ENCODE measurements around the gene TIPIN.
"Not testable (repeated sequence)": the region's sequence is repeated elsewhere in the genome, so short reads cannot be mapped to it uniquely, and the experiment has no call there.

Gene TIPIN

GRCh38 chr15:66386204-66387123 lies 30.0 kb upstream of the TIPIN start, which contains the start of gene MAP2K1:
Gene MAP2K1, plus strand, starts transcription at chr15:66386912. Its CDS starts 436 bp downstream, at chr15:66387348.
- DNase-seq (ENCODE audit: extremely low read depth in 1 of 2, low read depth in 1 of 2) = peak; percentile 97

- DNase-seq (ENCODE audit: extremely low read depth in 1 of 2, low read depth in 1 of 2) = not testable (repeated sequence)
Observed at GRCh38 chr15:66381376-66381775, 24.9 kb upstream of the TIPIN start.

GRCh38 chr15:66378814-66379430 lies 22.4 kb upstream of the TIPIN start:
- no peak for DNase-seq (ENCODE audit: extremely low read depth in 1 of 2, low read depth in 1 of 2)

GRCh38 chr15:66374179-66374578 lies 17.7 kb upstream of the TIPIN start:
- DNase-seq (ENCODE audit: extremely low read depth in 1 of 2, low read depth in 1 of 2) = no peak

GRCh38 chr15:66369773-66370651 lies 13.5 kb upstream of the TIPIN start:
- no peak for DNase-seq (ENCODE audit: extremely low read depth in 1 of 2, low read depth in 1 of 2)

- DNase-seq (ENCODE audit: extremely low read depth in 1 of 2, low read depth in 1 of 2) = no peak
Observed at GRCh38 chr15:66364944-66365528, 8.6 kb upstream of the TIPIN start.

GRCh38 chr15:66362776-66363175 lies 6.3 kb upstream of the TIPIN start:
- DNase-seq (ENCODE audit: extremely low read depth in 1 of 2, low read depth in 1 of 2) = no peak

- DNase-seq (ENCODE audit: extremely low read depth in 1 of 2, low read depth in 1 of 2) = not testable (repeated sequence)
Observed at GRCh38 chr15:66361745-66362460, 5.4 kb upstream of the TIPIN start.

- DNase-seq (ENCODE audit: extremely low read depth in 1 of 2, low read depth in 1 of 2) = no peak
Observed at GRCh38 chr15:66359740-66360139, 3.3 kb upstream of the TIPIN start.

GRCh38 chr15:66356077-66356358 lies 467 bp downstream of the TIPIN start:
- DNase-seq (ENCODE audit: extremely low read depth in 1 of 2, low read depth in 1 of 2) = no peak

GRCh38 chr15:66348530-66348929 lies 8.0 kb downstream of the TIPIN start:
- not testable (repeated sequence) for DNase-seq (ENCODE audit: extremely low read depth in 1 of 2, low read depth in 1 of 2)

- DNase-seq (ENCODE audit: extremely low read depth in 1 of 2, low read depth in 1 of 2) = no peak
Observed at GRCh38 chr15:66328771-66329170, 27.7 kb downstream of the TIPIN start.

- no peak for DNase-seq (ENCODE audit: extremely low read depth in 1 of 2, low read depth in 1 of 2)
Observed at GRCh38 chr15:66327736-66328135, 28.7 kb downstream of the TIPIN start.

GRCh38 chr15:66326051-66326450 lies 30.4 kb downstream of the TIPIN start:
- no peak for DNase-seq (ENCODE audit: extremely low read depth in 1 of 2, low read depth in 1 of 2)

- no peak for DNase-seq (ENCODE audit: extremely low read depth in 1 of 2, low read depth in 1 of 2)
Observed at GRCh38 chr15:66323312-66323928, 33.1 kb downstream of the TIPIN start.

- DNase-seq (ENCODE audit: extremely low read depth in 1 of 2, low read depth in 1 of 2) = no peak
Observed at GRCh38 chr15:66312144-66312543, 44.3 kb downstream of the TIPIN start.

- no peak for DNase-seq (ENCODE audit: extremely low read depth in 1 of 2, low read depth in 1 of 2)
Observed at GRCh38 chr15:66310786-66311185, 45.7 kb downstream of the TIPIN start.

- no peak for DNase-seq (ENCODE audit: extremely low read depth in 1 of 2, low read depth in 1 of 2)
Observed at GRCh38 chr15:66309828-66310227, 46.7 kb downstream of the TIPIN start.

GRCh38 chr15:66308531-66308930 lies 48.0 kb downstream of the TIPIN start:
- no peak for DNase-seq (ENCODE audit: extremely low read depth in 1 of 2, low read depth in 1 of 2)

- DNase-seq (ENCODE audit: extremely low read depth in 1 of 2, low read depth in 1 of 2) = no peak
Observed at GRCh38 chr15:66306381-66306780, 50.1 kb downstream of the TIPIN start.

All from stimulated activated CD8-positive, alpha-beta memory T cell treated with anti-CD3 and anti-CD28 coated beads, Interleukin-7, amount 100 ng/mL, for 48 hours (primary cell).